AG04449 (cell line): ENCODE results near the gene LIN37.
"Not testable (repeated sequence)": the region's sequence is repeated elsewhere in the genome, so short reads cannot be mapped to it uniquely, and the experiment has no call there.

Source experiments
- CTCF ChIA-PET: fragments of 350-600 bp; formaldehyde crosslinking; extraction: SDS; loops from one replicate; lab custom pipeline; 2021; ENCODE audit warnings: antibody characterized with exemption; lab: Yijun Ruan, JAX
- POLR2A ChIA-PET: fragments of 400-600, 350-600 bp; formaldehyde crosslinking; extraction: SDS; loops from one replicate; lab custom pipeline; 2020; ENCODE audit warnings: antibody characterized with exemption, inconsistent platforms; lab: Yijun Ruan, JAX
- DNase-seq: peaks from one replicate; pipeline ENCODE4 v3.0.0-alpha.2; 2010; ENCODE audit warnings: low read depth, low spot score
- H3K4me3 ChIP-seq: 2 replicates; pipeline ENCODE4 v1.5.1; 2011; ENCODE audit warnings: low read depth, mild to moderate bottlenecking, control low read depth, low read length
- CTCF ChIP-seq: IDR thresholded peaks from one replicate; pipeline ENCODE4 v1.5.1; 2011; ENCODE audit warnings: mild to moderate bottlenecking, moderate library complexity, low read length, control low read depth, inconsistent platforms; ENCODE audit not compliant: insufficient read depth; ENCODE audit errors: missing control alignments

The LIN37 gene

GRCh38 chr19:35793381-35794165 is 45.2 kb downstream of the LIN37 start:
- no peak overlapping the region for H3K4me3 ChIP-seq
- TF ChIP-seq CTCF: no peak
- ChIA-PET CTCF (no interaction called here), POLR2A (no interaction called here)
- DNase-seq: no peak

GRCh38 chr19:35795564-35795963 is 47.2 kb downstream of the LIN37 start:
- CTCF ChIA-PET, DNase-seq, POLR2A ChIA-PET: not testable (repeated sequence)

GRCh38 chr19:35796645-35797542 is 48.5 kb downstream of the LIN37 start:
- H3K4me3 ChIP-seq: no peak overlapping the region
- DNase-seq: no peak
- CTCF ChIA-PET: no interaction called here
- no peak for TF ChIP-seq CTCF
- POLR2A ChIA-PET: interaction anchor here (0.6 kb wide), 1 partner anchor 17 kb away, joined by 4 read pairs; no protein-coding TSS in a partner anchor

More at GRCh38 chr19:35795564-35795963, 47.2 kb downstream of the LIN37 start:
- H3K4me3 ChIP-seq: not testable (repeated sequence)

GRCh38 chr19:35797663-35798062 is 49.3 kb downstream of the LIN37 start:
- no peak for TF ChIP-seq CTCF
- no peak overlapping the region for H3K4me3 ChIP-seq
- ChIA-PET CTCF (no interaction called here), POLR2A (no interaction called here)
- DNase-seq: no peak

- no peak for TF ChIP-seq CTCF
- H3K4me3 ChIP-seq: no peak overlapping the region
- DNase-seq: no peak
- POLR2A ChIA-PET: no interaction called here
- CTCF ChIA-PET: no interaction called here
Measured at GRCh38 chr19:35801828-35802227, 53.5 kb downstream of the LIN37 start.
